ENCODE data around the gene RALGDS. TPM values are rescaled to one million over a fixed set of nuclear protein-coding genes. Genes with fewer than 3 reads are reported as not detected.

Gene RALGDS
- total and polyA plus RNA-seq, 2 donors (not counting 3 experiments of a cell fraction or from before 2014, with no cell fraction given), result 41.4 to 60.0 TPM

- Histone ChIP-seq H3K4me2 (ENCODE audit: insufficient read depth, low read length) (no peak overlapping the region), H3K4me1 (ENCODE audit: control insufficient read depth, extremely low read depth, insufficient read depth, low read length) (peaks cover 3% of the 10 kb centered on the region), H3K36me3 (ENCODE audit: control insufficient read depth in 2 of 2, extremely low read depth in 1 of 2, insufficient read depth in 2 of 2, low read length in 2 of 2) (peaks cover 0 to 35% of the 10 kb centered on the region in 2 experiments), H3K9ac (replicated peaks; ENCODE audit: extremely low read depth, insufficient read depth, low read length) (no peak overlapping the region), H3K27ac (ENCODE audit: insufficient read depth, low read depth, low read length) (no peak overlapping the region), H3K4me3 (replicated peaks in 1 of 3; ENCODE audit: insufficient read depth in 1 of 3, low read depth in 1 of 3, low read length in 3 of 3) (no peak overlapping the region), H3K27me3 (ENCODE audit: control insufficient read depth in 2 of 2, insufficient read depth in 2 of 2, low read length in 2 of 2) (no peaks in the 10 kb centered on the region), H3K79me2 (ENCODE audit: control insufficient read depth, insufficient read depth, low read length) (no peaks in the 10 kb centered on the region), H3K9me1 (replicated peaks; ENCODE audit: control insufficient read depth, extremely low read depth, insufficient read depth, low read length) (no peaks in the 10 kb centered on the region), H3K9me3 (replicated peaks; ENCODE audit: control insufficient read depth, insufficient read depth, low read length) (no peaks in the 10 kb centered on the region), H4K20me1 (replicated peaks; ENCODE audit: control insufficient read depth, extremely low read depth, insufficient read depth, low read length) (no peaks in the 10 kb centered on the region), H2AFZ (ENCODE audit: low read depth, low read length) (no peak overlapping the region)
- CTCF ChIA-PET, result no interaction called here
- TF ChIP-seq FOS (IDR thresholded peaks at IDR 0.05; ENCODE audit: borderline replicate concordance, insufficient read depth, low read length), result no peak
- no peak for TF ChIP-seq POLR2A (IDR thresholded peaks at IDR 0.05; ENCODE audit: low read depth, low read length)
- TF ChIP-seq POLR2AphosphoS5 (IDR thresholded peaks at IDR 0.05; ENCODE audit: insufficient read depth, low read depth, low read length), result no peak
- no peak for TF ChIP-seq CTCF (IDR thresholded peaks at IDR 0.05; ENCODE audit: extremely low read depth in 1 of 2, insufficient read depth in 1 of 2, low read depth in 1 of 2, low read length in 2 of 2)
- TF ChIP-seq MAX (IDR thresholded peaks at IDR 0.05; ENCODE audit: insufficient read depth, insufficient read length), result no peak
- TF ChIP-seq GATA2 (IDR thresholded peaks at IDR 0.05; ENCODE audit: insufficient read depth, insufficient read length, low read depth, low read length), result no peak
- TF ChIP-seq MYC (IDR thresholded peaks at IDR 0.05; ENCODE audit: low read depth, low read length), result no peak
- TF ChIP-seq EZH2 (IDR thresholded peaks at IDR 0.05; ENCODE audit: borderline replicate concordance, low read depth, low read length, severe bottlenecking), result no peak
- no peak for TF ChIP-seq JUN (IDR thresholded peaks at IDR 0.05; ENCODE audit: borderline replicate concordance, insufficient read depth, insufficient read length, low read depth)
- no peak for FAIRE-seq
- dilution Hi-C loops (cut with MboI; ENCODE audit: extremely low pct_ligation_motif_present, low sequenced_read_pairs) (no loop called here), intact Hi-C loops (cut with micrococcal nuclease) (no loop called here)
- DNase-seq (ENCODE audit: low read depth, low spot score), result no peak
- POLR2A ChIA-PET, result no interaction called here
- no TSS peak for BruUV-seq (replicated peaks)
These were observed 64.5 kb downstream of the RALGDS start for GRCh38 chr9:133056533-133056932.

Measured in endothelial cell of umbilical vein (primary cell).